CD4-positive, alpha-beta T cell treated with Interleukin-15 for 1 hour (primary cell): Measurements from ENCODE around the gene DPY19L2.
"Not testable (repeated sequence)": the region's sequence is repeated elsewhere in the genome, so short reads cannot be mapped to it uniquely, and the experiment has no call there.

ENCODE experiments used
- DNase-seq: peaks from one replicate; pipeline ENCODE4 v3.0.0-alpha.2; 2020

DPY19L2 gene

GRCh38 chr12:63658501-63658900 is 9.8 kb downstream of the DPY19L2 start:
- DNase-seq, result not testable (repeated sequence)

- DNase-seq, result not testable (repeated sequence)
Observed at GRCh38 chr12:63656407-63656806, 11.9 kb downstream of the DPY19L2 start.

GRCh38 chr12:63655543-63656257 is 12.6 kb downstream of the DPY19L2 start:
- DNase-seq, result not testable (repeated sequence)

- not testable (repeated sequence) for DNase-seq
Observed at GRCh38 chr12:63654481-63654880, 13.8 kb downstream of the DPY19L2 start.

- DNase-seq, result not testable (repeated sequence)
Observed at GRCh38 chr12:63649517-63649916, 18.8 kb downstream of the DPY19L2 start.

GRCh38 chr12:63643381-63644140 is 24.7 kb downstream of the DPY19L2 start:
- DNase-seq, result not testable (repeated sequence)

GRCh38 chr12:63624258-63624657 is 44.0 kb downstream of the DPY19L2 start:
- DNase-seq, result not testable (repeated sequence)

- not testable (repeated sequence) for DNase-seq
Observed at GRCh38 chr12:63615544-63615943, 52.7 kb downstream of the DPY19L2 start.

GRCh38 chr12:63611285-63611684 is 57.0 kb downstream of the DPY19L2 start:
- not testable (repeated sequence) for DNase-seq

GRCh38 chr12:63609281-63609680 is 59.0 kb downstream of the DPY19L2 start:
- DNase-seq, result not testable (repeated sequence)

- not testable (repeated sequence) for DNase-seq
Observed at GRCh38 chr12:63604985-63605384, 63.3 kb downstream of the DPY19L2 start.

- not testable (repeated sequence) for DNase-seq
Observed at GRCh38 chr12:63594828-63595227, 73.5 kb downstream of the DPY19L2 start.

GRCh38 chr12:63584426-63584825 is 83.9 kb downstream of the DPY19L2 start:
- not testable (repeated sequence) for DNase-seq

- DNase-seq, result not testable (repeated sequence)
Observed at GRCh38 chr12:63583289-63583688, 85.0 kb downstream of the DPY19L2 start.

- not testable (repeated sequence) for DNase-seq
Observed at GRCh38 chr12:63577631-63578030, 90.7 kb downstream of the DPY19L2 start.

GRCh38 chr12:63572038-63572437 is 96.3 kb downstream of the DPY19L2 start:
- DNase-seq, result not testable (repeated sequence)

- not testable (repeated sequence) for DNase-seq
Observed at GRCh38 chr12:63558445-63558844, 109.8 kb downstream of the DPY19L2 start.

- not testable (repeated sequence) for DNase-seq
Observed at GRCh38 chr12:63551397-63551796, 116.9 kb downstream of the DPY19L2 start.

GRCh38 chr12:63549034-63549433 is 119.3 kb downstream of the DPY19L2 start:
- DNase-seq, result not testable (repeated sequence)

- DNase-seq, result not testable (repeated sequence)
Observed at GRCh38 chr12:63545298-63545916, 122.9 kb downstream of the DPY19L2 start.

GRCh38 chr12:63538656-63539055 is 129.6 kb downstream of the DPY19L2 start:
- DNase-seq, result not testable (repeated sequence)

- DNase-seq, result not testable (repeated sequence)
Observed at GRCh38 chr12:63537838-63538237, 130.5 kb downstream of the DPY19L2 start.

- not testable (repeated sequence) for DNase-seq
Observed at GRCh38 chr12:63529641-63530040, 138.7 kb downstream of the DPY19L2 start.
